VCaP (cell line): ENCODE data around the gene SORCS3.

Experiments
- H3K27ac ChIP-seq: fragments of 450-650 bp; 2 replicates; pipeline ENCODE4 v1.5.1; 2017
- CTCF ChIP-seq: fragments of 450-650 bp; conservative IDR thresholded peaks from 2 replicates; pipeline ENCODE4 v1.5.1; 2017; ENCODE audit warnings: mild to moderate bottlenecking, moderate library complexity

The SORCS3 gene

GRCh38 chr10:104835422-104835821 lies 194.3 kb downstream of the SORCS3 start:
- no peak for TF ChIP-seq CTCF
- H3K27ac ChIP-seq, result peak overlapping the region; percentile 79

- H3K27ac ChIP-seq, result no peak overlapping the region
- TF ChIP-seq CTCF, result no peak
Measured at GRCh38 chr10:104842704-104843103, 201.6 kb downstream of the SORCS3 start.

GRCh38 chr10:104844073-104844472 lies 203.0 kb downstream of the SORCS3 start:
- H3K27ac ChIP-seq, result no peak overlapping the region
- no peak for TF ChIP-seq CTCF

- no peak for TF ChIP-seq CTCF
- peak overlapping the region; percentile 65 for H3K27ac ChIP-seq
Measured at GRCh38 chr10:104850023-104850422, 208.9 kb downstream of the SORCS3 start.

GRCh38 chr10:104867966-104868598 lies 227.0 kb downstream of the SORCS3 start:
- H3K27ac ChIP-seq, result no peak overlapping the region
- no peak for TF ChIP-seq CTCF

GRCh38 chr10:104872691-104873090 lies 231.6 kb downstream of the SORCS3 start:
- no peak for TF ChIP-seq CTCF
- H3K27ac ChIP-seq, result no peak overlapping the region

- no peak for TF ChIP-seq CTCF
- no peak overlapping the region for H3K27ac ChIP-seq
Measured at GRCh38 chr10:104873161-104873560, 232.1 kb downstream of the SORCS3 start.

GRCh38 chr10:104875561-104875960 lies 234.5 kb downstream of the SORCS3 start:
- no peak overlapping the region for H3K27ac ChIP-seq

More at GRCh38 chr10:104875561-104875960, 234.5 kb downstream of the SORCS3 start:
- no peak for TF ChIP-seq CTCF
